ENCODE measurements around the gene GOT2.

DNA sequence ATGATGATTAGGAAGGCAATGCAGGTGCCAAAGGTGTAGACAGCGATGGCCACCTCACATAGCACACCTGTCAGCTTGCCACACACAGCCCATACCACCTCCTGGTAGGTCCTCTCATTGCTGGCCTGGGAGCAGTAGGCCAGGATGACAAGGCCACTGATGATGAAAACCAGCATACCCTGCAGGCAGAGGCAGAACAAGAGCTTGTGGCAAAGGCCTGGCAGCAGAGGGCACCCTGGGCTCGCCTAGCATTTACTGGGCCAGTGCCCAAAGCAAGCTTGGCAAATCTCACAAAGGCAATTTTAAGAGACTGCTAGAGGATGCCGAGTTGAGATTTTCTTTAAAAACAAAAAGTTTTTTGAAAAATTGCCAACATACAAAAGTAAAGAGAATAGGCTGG, 55.4 kb downstream of the GOT2 start:
- TF ChIP-seq, protein P1, sequence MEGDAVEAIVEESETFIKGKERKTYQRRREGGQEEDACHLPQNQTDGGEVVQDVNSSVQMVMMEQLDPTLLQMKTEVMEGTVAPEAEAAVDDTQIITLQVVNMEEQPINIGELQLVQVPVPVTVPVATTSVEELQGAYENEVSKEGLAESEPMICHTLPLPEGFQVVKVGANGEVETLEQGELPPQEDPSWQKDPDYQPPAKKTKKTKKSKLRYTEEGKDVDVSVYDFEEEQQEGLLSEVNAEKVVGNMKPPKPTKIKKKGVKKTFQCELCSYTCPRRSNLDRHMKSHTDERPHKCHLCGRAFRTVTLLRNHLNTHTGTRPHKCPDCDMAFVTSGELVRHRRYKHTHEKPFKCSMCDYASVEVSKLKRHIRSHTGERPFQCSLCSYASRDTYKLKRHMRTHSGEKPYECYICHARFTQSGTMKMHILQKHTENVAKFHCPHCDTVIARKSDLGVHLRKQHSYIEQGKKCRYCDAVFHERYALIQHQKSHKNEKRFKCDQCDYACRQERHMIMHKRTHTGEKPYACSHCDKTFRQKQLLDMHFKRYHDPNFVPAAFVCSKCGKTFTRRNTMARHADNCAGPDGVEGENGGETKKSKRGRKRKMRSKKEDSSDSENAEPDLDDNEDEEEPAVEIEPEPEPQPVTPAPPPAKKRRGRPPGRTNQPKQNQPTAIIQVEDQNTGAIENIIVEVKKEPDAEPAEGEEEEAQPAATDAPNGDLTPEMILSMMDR (IDR thresholded peaks at IDR 0.05): no peak
- no peak for TF ChIP-seq POLR2AphosphoS5 (IDR thresholded peaks at IDR 0.05; ENCODE audit: low read depth, low read length)
- no peak for TF ChIP-seq TCF7L2 (IDR thresholded peaks at IDR 0.05; ENCODE audit: low read depth, low read length)

All from Panc1 (cell line).